Measurements from ENCODE around the gene CACNA1E.

- no peak for TF ChIP-seq ZNF114 (CRISPR knock-in tag; IDR thresholded peaks at IDR 0.05)
- no peak for TF ChIP-seq CTCF (conservative IDR thresholded peaks at IDR 0.05; ENCODE audit: low read depth in 2 of 2)
- TF ChIP-seq ZNF331 (CRISPR knock-in tag; IDR thresholded peaks at IDR 0.05; ENCODE audit: low read depth): no peak
- TF ChIP-seq EZH2 (IDR thresholded peaks at IDR 0.05; ENCODE audit: low read depth, unreplicated experiment): no peak
- no peak for TF ChIP-seq EZH2phosphoT487 (IDR thresholded peaks at IDR 0.05; ENCODE audit: unreplicated experiment)
- TF ChIP-seq, protein P1, sequence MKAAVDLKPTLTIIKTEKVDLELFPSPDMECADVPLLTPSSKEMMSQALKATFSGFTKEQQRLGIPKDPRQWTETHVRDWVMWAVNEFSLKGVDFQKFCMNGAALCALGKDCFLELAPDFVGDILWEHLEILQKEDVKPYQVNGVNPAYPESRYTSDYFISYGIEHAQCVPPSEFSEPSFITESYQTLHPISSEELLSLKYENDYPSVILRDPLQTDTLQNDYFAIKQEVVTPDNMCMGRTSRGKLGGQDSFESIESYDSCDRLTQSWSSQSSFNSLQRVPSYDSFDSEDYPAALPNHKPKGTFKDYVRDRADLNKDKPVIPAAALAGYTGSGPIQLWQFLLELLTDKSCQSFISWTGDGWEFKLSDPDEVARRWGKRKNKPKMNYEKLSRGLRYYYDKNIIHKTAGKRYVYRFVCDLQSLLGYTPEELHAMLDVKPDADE (IDR thresholded peaks at IDR 0.05): no peak
- TF ChIP-seq JUNB (IDR thresholded peaks at IDR 0.05; ENCODE audit: unreplicated experiment): no peak
- TF ChIP-seq POLR2AphosphoS5 (IDR thresholded peaks at IDR 0.05; ENCODE audit: low read depth): no peak
- TF ChIP-seq REST (IDR thresholded peaks at IDR 0.05; ENCODE audit: unreplicated experiment): no peak
- TF ChIP-seq CREB1 (CRISPR knock-in tag; IDR thresholded peaks at IDR 0.05; ENCODE audit: low read depth): no peak
- TF ChIP-seq, protein P2, sequence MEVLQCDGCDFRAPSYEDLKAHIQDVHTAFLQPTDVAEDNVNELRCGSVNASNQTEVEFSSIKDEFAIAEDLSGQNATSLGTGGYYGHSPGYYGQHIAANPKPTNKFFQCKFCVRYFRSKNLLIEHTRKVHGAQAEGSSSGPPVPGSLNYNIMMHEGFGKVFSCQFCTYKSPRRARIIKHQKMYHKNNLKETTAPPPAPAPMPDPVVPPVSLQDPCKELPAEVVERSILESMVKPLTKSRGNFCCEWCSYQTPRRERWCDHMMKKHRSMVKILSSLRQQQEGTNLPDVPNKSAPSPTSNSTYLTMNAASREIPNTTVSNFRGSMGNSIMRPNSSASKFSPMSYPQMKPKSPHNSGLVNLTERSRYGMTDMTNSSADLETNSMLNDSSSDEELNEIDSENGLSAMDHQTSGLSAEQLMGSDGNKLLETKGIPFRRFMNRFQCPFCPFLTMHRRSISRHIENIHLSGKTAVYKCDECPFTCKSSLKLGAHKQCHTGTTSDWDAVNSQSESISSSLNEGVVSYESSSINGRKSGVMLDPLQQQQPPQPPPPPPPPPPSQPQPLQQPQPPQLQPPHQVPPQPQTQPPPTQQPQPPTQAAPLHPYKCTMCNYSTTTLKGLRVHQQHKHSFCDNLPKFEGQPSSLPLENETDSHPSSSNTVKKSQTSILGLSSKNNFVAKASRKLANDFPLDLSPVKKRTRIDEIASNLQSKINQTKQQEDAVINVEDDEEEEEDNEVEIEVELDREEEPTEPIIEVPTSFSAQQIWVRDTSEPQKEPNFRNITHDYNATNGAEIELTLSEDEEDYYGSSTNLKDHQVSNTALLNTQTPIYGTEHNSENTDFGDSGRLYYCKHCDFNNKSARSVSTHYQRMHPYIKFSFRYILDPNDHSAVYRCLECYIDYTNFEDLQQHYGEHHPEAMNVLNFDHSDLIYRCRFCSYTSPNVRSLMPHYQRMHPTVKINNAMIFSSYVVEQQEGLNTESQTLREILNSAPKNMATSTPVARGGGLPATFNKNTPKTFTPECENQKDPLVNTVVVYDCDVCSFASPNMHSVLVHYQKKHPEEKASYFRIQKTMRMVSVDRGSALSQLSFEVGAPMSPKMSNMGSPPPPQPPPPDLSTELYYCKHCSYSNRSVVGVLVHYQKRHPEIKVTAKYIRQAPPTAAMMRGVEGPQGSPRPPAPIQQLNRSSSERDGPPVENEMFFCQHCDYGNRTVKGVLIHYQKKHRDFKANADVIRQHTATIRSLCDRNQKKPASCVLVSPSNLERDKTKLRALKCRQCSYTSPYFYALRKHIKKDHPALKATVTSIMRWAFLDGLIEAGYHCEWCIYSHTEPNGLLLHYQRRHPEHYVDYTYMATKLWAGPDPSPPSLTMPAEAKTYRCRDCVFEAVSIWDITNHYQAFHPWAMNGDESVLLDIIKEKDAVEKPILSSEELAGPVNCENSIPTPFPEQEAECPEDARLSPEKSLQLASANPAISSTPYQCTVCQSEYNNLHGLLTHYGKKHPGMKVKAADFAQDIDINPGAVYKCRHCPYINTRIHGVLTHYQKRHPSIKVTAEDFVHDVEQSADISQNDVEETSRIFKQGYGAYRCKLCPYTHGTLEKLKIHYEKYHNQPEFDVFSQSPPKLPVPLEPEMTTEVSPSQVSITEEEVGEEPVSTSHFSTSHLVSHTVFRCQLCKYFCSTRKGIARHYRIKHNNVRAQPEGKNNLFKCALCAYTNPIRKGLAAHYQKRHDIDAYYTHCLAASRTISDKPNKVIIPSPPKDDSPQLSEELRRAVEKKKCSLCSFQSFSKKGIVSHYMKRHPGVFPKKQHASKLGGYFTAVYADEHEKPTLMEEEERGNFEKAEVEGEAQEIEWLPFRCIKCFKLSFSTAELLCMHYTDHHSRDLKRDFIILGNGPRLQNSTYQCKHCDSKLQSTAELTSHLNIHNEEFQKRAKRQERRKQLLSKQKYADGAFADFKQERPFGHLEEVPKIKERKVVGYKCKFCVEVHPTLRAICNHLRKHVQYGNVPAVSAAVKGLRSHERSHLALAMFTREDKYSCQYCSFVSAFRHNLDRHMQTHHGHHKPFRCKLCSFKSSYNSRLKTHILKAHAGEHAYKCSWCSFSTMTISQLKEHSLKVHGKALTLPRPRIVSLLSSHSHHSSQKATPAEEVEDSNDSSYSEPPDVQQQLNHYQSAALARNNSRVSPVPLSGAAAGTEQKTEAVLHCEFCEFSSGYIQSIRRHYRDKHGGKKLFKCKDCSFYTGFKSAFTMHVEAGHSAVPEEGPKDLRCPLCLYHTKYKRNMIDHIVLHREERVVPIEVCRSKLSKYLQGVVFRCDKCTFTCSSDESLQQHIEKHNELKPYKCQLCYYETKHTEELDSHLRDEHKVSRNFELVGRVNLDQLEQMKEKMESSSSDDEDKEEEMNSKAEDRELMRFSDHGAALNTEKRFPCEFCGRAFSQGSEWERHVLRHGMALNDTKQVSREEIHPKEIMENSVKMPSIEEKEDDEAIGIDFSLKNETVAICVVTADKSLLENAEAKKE (CRISPR knock-in tag; IDR thresholded peaks at IDR 0.05): no peak
Observed at GRCh38 chr1:181531441-181531840, 48.1 kb downstream of the CACNA1E start.
